HPDE6-E6E7 (cell line): ENCODE data around the gene SLC44A5.
"Not testable (repeated sequence)": the region's sequence is repeated elsewhere in the genome, so short reads cannot be mapped to it uniquely, and the experiment has no call there.

Source experiments
- DNase-seq: peaks from one replicate; pipeline ENCODE4 v3.0.0; 2011; ENCODE audit warnings: missing footprints; ENCODE audit errors: extremely low spot score

The SLC44A5 gene

GRCh38 chr1:75373542-75374159 is 237.3 kb downstream of the SLC44A5 start:
- no peak for DNase-seq

GRCh38 chr1:75366595-75366994 is 244.3 kb downstream of the SLC44A5 start:
- DNase-seq: no peak

- no peak for DNase-seq
These were observed 249.7 kb downstream of the SLC44A5 start for GRCh38 chr1:75361260-75361659.

GRCh38 chr1:75354267-75354666 is 256.6 kb downstream of the SLC44A5 start:
- DNase-seq: not testable (repeated sequence)

- DNase-seq: no peak
These were observed 257.9 kb downstream of the SLC44A5 start for GRCh38 chr1:75353051-75353450.

GRCh38 chr1:75345538-75346292 is 265.2 kb downstream of the SLC44A5 start:
- DNase-seq: peak; percentile 9

GRCh38 chr1:75342786-75343185 is 268.1 kb downstream of the SLC44A5 start:
- no peak for DNase-seq

GRCh38 chr1:75341537-75341936 is 269.4 kb downstream of the SLC44A5 start:
- no peak for DNase-seq

- no peak for DNase-seq
These were observed 272.1 kb downstream of the SLC44A5 start for GRCh38 chr1:75338616-75339483.

GRCh38 chr1:75334876-75335389 is 276.0 kb downstream of the SLC44A5 start:
- no peak for DNase-seq

GRCh38 chr1:75330624-75331023 is 280.3 kb downstream of the SLC44A5 start:
- DNase-seq: peak; percentile 2

- DNase-seq: no peak
These were observed 282.2 kb downstream of the SLC44A5 start for GRCh38 chr1:75328691-75329090.

GRCh38 chr1:75327395-75327794 is 283.5 kb downstream of the SLC44A5 start:
- DNase-seq: no peak

- no peak for DNase-seq
These were observed 292.9 kb downstream of the SLC44A5 start for GRCh38 chr1:75317976-75318375.

- DNase-seq: no peak
These were observed 294.7 kb downstream of the SLC44A5 start for GRCh38 chr1:75316230-75316629.

GRCh38 chr1:75312620-75313019 is 298.3 kb downstream of the SLC44A5 start:
- no peak for DNase-seq

- no peak for DNase-seq
These were observed 300.8 kb downstream of the SLC44A5 start for GRCh38 chr1:75310067-75310466.

GRCh38 chr1:75308365-75308764 is 302.5 kb downstream of the SLC44A5 start:
- no peak for DNase-seq

GRCh38 chr1:75305061-75305460 is 305.9 kb downstream of the SLC44A5 start:
- no peak for DNase-seq

GRCh38 chr1:75293270-75293669 is 317.6 kb downstream of the SLC44A5 start:
- DNase-seq: no peak

GRCh38 chr1:75292013-75292412 is 318.9 kb downstream of the SLC44A5 start:
- DNase-seq: no peak

- DNase-seq: no peak
These were observed 334.5 kb downstream of the SLC44A5 start for GRCh38 chr1:75276385-75276784.
